ENCODE results near the gene ZC3H18. TPM values are rescaled to one million over a fixed set of nuclear protein-coding genes. Genes with fewer than 3 reads are reported as not detected.

ZC3H18 gene
- total and polyA plus RNA-seq, 12 donors = 18.3 to 28.7 (median 22.0) TPM

GRCh38 chr16:88651989-88652761 is 82.0 kb downstream of the ZC3H18 start:
- Histone ChIP-seq H3K9me3 (no peaks in the 10 kb centered on the region), H3K36me3 (peaks cover 0 to 57% (median 14%) of the 10 kb centered on the region in 9 donors), H3K27ac (peak overlapping the region; percentile 48 to 98 (median 76)), H3K4me3 (no peak overlapping the region), H3K4me1 (peaks cover 10 to 51% (median 24%) of the 10 kb centered on the region in 9 donors), H3K27me3 (no peaks in the 10 kb centered on the region)
- WGBS, 2 donors = 87 to 92% methylated on average over 29 of the region's 29 CpGs
- intact Hi-C loops (cut with DNase I) = no loop called here
- DNase-seq = peak in 1 of 2 donors; percentile 18
- ATAC-seq = no peak
- no peak for TF ChIP-seq CTCF (IDR thresholded peaks at IDR 0.05)

- DNase-seq = no peak
- intact Hi-C loops (cut with DNase I) = no loop called here
- TF ChIP-seq CTCF (IDR thresholded peaks at IDR 0.05) = no peak
- Histone ChIP-seq H3K4me3 (no peak overlapping the region), H3K27ac (no peak overlapping the region), H3K36me3 (peaks cover 0 to 55% (median 14%) of the 10 kb centered on the region in 9 donors), H3K9me3 (no peaks in the 10 kb centered on the region), H3K27me3 (no peaks in the 10 kb centered on the region), H3K4me1 (peaks cover 10 to 46% (median 24%) of the 10 kb centered on the region in 9 donors)
- WGBS, 2 donors = 92 to 95% methylated on average over 8 of the region's 8 CpGs
- ATAC-seq = no peak
These were observed 82.5 kb downstream of the ZC3H18 start for GRCh38 chr16:88652762-88653063.

GRCh38 chr16:88653101-88653500 is 82.9 kb downstream of the ZC3H18 start:
- 89 to 93% methylated on average over 13 of the region's 13 CpGs for WGBS, 2 donors
- Histone ChIP-seq H3K36me3 (peaks cover 0 to 54% (median 14%) of the 10 kb centered on the region in 9 donors), H3K9me3 (no peaks in the 10 kb centered on the region), H3K4me3 (no peak overlapping the region), H3K27ac (no peak overlapping the region), H3K27me3 (no peaks in the 10 kb centered on the region), H3K4me1 (peaks cover 10 to 42% (median 24%) of the 10 kb centered on the region in 9 donors)
- no peak for ATAC-seq
- no peak for TF ChIP-seq CTCF (IDR thresholded peaks at IDR 0.05)
- DNase-seq = no peak
- intact Hi-C loops (cut with DNase I) = no loop called here

- DNase-seq = no peak
- no peak for TF ChIP-seq CTCF (IDR thresholded peaks at IDR 0.05)
- intact Hi-C loops (cut with DNase I) = no loop called here
- H3K27ac ChIP-seq = no peak overlapping the region
- 88 to 89% methylated on average over 32 of the region's 32 CpGs for WGBS, 2 donors
- no peaks in the 10 kb centered on the region for H3K27me3 ChIP-seq
- no peaks in the 10 kb centered on the region for H3K9me3 ChIP-seq
- ATAC-seq = no peak
- peaks cover 10 to 35% (median 24%) of the 10 kb centered on the region in 9 donors for H3K4me1 ChIP-seq
- H3K4me3 ChIP-seq = no peak overlapping the region
- peaks cover 0 to 58% (median 14%) of the 10 kb centered on the region in 9 donors for H3K36me3 ChIP-seq
These were observed 83.6 kb downstream of the ZC3H18 start for GRCh38 chr16:88653596-88654362.
